A673 (cell line): ENCODE results near the gene TNFSF10. TPM values are rescaled to one million over a fixed set of nuclear protein-coding genes. Genes with fewer than 3 reads are reported as not detected.

Source experiments
- BruUV-seq: library from RNA; stranded (reverse); fragments of 400-500 nt; replicated peaks from 2 replicates; lab custom pipeline; 2021; lab: Mats Ljungman, UMichigan
- CTCF ChIA-PET: fragments of 300-600 bp; sonication (Branson Sonifier 250); formaldehyde crosslinking; loops from one replicate; lab custom pipeline; 2022; ENCODE audit warnings: antibody characterized with exemption; lab: Charles Lee
- POLR2A ChIA-PET: fragments of 300-600 bp; sonication (Branson Sonifier 250); formaldehyde crosslinking; loops from one replicate; lab custom pipeline; 2022; ENCODE audit warnings: antibody characterized with exemption; ENCODE audit not compliant: low non-redundant PET; lab: Charles Lee
- DNase-seq: peaks from one replicate; pipeline ENCODE4 v3.0.0-alpha.2; 2015; ENCODE audit warnings: low spot score
- H3K27ac ChIP-seq: fragments of 200-600 bp; sonication (generic); 2 replicates; pipeline ENCODE4 v1.5.1; 2016; ENCODE audit warnings: mixed run types, low read depth, mild to moderate bottlenecking, mixed read lengths, antibody characterized with exemption, low read length; ENCODE audit not compliant: poor library complexity, severe bottlenecking
- H3K27me3 ChIP-seq: fragments of 200-600 bp; sonication (generic); replicated peaks from 2 replicates; pipeline ENCODE4 v1.6.1; 2017; ENCODE audit warnings: mixed run types, low read depth, mild to moderate bottlenecking, mixed read lengths, antibody characterized with exemption, low read length; ENCODE audit not compliant: insufficient read depth, poor library complexity
- H3K36me3 ChIP-seq: fragments of 200-600 bp; sonication (generic); 2 replicates; pipeline ENCODE4 v1.6.1; 2016; ENCODE audit warnings: mixed run types, mild to moderate bottlenecking, mixed read lengths, antibody characterized with exemption, low read length; ENCODE audit not compliant: insufficient read depth, poor library complexity, severe bottlenecking
- H3K4me1 ChIP-seq: fragments of 200-600 bp; sonication (generic); 2 replicates; pipeline ENCODE4 v1.6.1; 2017; ENCODE audit warnings: mixed run types, mild to moderate bottlenecking, mixed read lengths, antibody characterized with exemption, low read length; ENCODE audit not compliant: insufficient read depth, poor library complexity, severe bottlenecking
- H3K4me3 ChIP-seq: fragments of 200-600 bp; sonication (generic); 2 replicates; pipeline ENCODE4 v1.5.1; 2016; ENCODE audit warnings: low read depth, mixed run types, mild to moderate bottlenecking, mixed read lengths, low read length; ENCODE audit not compliant: poor library complexity, severe bottlenecking
- H3K9me3 ChIP-seq: fragments of 200-600 bp; sonication (generic); 2 replicates; pipeline ENCODE4 v1.6.1; 2016; ENCODE audit warnings: mixed run types, low read depth, mild to moderate bottlenecking, mixed read lengths, antibody characterized with exemption, low read length; ENCODE audit not compliant: poor library complexity, severe bottlenecking
- EZH2 ChIP-seq: fragments of 200-600 bp; sonication (generic); IDR thresholded peaks from 2 replicates; pipeline ENCODE4 v1.6.1; 2017; ENCODE audit warnings: borderline replicate concordance, low read depth, mild to moderate bottlenecking, mixed read lengths, antibody characterized with exemption, low read length; ENCODE audit not compliant: poor library complexity, severe bottlenecking
- intact Hi-C: fragments of 100-400 bp; cut with micrococcal nuclease; formaldehyde crosslinking; loops from one replicate; pipeline ENCODE4 v1.10.0; 2022; ENCODE audit not compliant: unreplicated experiment
- total RNA-seq: library from RNA; stranded (reverse); gene quantifications from 2 replicates; pipeline ENCODE4 v1.2.3, GENCODE V29; 2021
- TF ChIP-seq, protein P1 (sequence below): fragments of 300-800, 200-600 bp; sonication (generic); conservative IDR thresholded peaks from 2 replicates; pipeline ENCODE4 v1.5.1; 2017; ENCODE audit warnings: low read depth, mild to moderate bottlenecking, antibody characterized with exemption, low read length, moderate library complexity, mixed read lengths

TNFSF10 gene
- total RNA-seq, 1 experiment from 2014 or later = not detected

DNA sequence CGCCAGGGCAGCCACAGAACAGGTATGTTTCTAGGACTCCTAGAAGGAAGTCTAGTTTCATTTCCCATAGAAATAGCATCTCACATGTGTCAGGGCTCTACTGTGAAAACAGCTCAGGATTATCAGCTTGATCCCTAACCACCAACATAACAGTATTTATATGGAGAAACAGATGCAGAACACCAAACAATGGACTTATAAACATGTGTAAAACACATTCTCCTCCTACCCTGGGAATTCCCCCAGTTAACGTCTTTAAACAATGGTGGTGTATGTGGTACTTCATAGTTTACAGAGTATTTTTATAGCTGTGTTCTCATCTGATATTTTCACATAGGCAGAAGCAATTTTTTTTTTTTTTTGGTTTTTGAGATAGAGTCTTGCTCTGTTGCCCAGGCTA lies 9.7 kb downstream of the TNFSF10 start:
- intact Hi-C loops = no loop called here
- BruUV-seq = no TSS peak
- Histone ChIP-seq H3K9me3 (no peaks in the 10 kb centered on the region), H3K27me3 (no peaks in the 10 kb centered on the region), H3K4me3 (no peak overlapping the region), H3K36me3 (no peaks in the 10 kb centered on the region), H3K27ac (no peak overlapping the region), H3K4me1 (no peaks in the 10 kb centered on the region)
- TF ChIP-seq, protein P1, sequence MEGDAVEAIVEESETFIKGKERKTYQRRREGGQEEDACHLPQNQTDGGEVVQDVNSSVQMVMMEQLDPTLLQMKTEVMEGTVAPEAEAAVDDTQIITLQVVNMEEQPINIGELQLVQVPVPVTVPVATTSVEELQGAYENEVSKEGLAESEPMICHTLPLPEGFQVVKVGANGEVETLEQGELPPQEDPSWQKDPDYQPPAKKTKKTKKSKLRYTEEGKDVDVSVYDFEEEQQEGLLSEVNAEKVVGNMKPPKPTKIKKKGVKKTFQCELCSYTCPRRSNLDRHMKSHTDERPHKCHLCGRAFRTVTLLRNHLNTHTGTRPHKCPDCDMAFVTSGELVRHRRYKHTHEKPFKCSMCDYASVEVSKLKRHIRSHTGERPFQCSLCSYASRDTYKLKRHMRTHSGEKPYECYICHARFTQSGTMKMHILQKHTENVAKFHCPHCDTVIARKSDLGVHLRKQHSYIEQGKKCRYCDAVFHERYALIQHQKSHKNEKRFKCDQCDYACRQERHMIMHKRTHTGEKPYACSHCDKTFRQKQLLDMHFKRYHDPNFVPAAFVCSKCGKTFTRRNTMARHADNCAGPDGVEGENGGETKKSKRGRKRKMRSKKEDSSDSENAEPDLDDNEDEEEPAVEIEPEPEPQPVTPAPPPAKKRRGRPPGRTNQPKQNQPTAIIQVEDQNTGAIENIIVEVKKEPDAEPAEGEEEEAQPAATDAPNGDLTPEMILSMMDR = no peak
- TF ChIP-seq EZH2 = no peak
- DNase-seq = no peak
- ChIA-PET POLR2A (no interaction called here), CTCF (no interaction called here)

DNA sequence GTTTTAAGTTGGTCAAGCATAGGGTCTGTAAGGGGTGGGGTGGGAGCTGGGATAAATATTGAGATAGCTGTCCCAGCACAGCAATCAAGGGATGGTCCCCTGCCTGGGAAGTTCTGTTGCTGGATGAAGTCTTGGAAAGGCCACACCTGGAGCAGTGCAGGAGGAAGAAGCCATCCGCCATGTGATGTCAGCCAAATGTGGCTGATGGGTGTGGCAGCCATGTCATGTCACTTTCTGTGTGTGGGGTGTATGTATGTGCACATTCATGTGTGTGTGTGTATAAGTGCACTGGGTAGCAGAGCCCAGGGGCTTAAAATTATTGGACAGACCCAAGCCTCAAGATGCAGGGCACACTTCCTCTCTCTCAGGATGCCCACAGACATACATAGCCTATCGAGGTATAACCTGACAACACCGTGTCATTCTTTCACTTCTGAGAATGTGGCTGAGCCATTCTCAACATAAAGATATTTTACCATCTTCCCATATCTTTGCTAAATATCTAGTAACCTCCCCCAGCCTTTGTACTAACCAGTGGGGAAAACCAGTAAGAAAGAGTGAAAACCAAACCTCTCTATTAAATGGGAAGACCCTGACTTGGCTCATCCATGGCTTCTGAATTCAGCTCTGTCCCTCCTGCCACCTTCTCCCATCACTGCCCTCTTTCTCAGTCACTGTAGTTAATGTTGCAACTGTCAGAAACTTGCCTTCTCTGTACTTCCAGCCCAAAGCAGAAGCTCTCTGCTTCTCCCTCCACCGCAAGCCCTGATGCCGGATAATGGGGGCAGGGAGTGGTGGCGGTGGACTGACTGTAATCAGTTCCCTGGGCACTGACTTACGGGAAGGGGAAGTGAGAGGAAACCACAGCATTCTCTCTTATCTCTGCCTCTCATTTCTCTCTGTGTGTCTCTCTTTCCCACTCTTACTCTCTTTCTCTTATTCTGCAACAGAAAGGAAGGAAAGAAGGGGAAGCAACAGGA lies 11.2 kb downstream of the TNFSF10 start:
- BruUV-seq = no TSS peak
- POLR2A ChIA-PET = no interaction called here
- DNase-seq = no peak
- Histone ChIP-seq H3K27me3 (no peaks in the 10 kb centered on the region), H3K36me3 (no peaks in the 10 kb centered on the region), H3K9me3 (no peaks in the 10 kb centered on the region), H3K4me3 (no peak overlapping the region), H3K27ac (no peak overlapping the region), H3K4me1 (no peaks in the 10 kb centered on the region)
- TF ChIP-seq, protein P1 = no peak
- TF ChIP-seq EZH2 = no peak
- intact Hi-C loops = no loop called here
- CTCF ChIA-PET = no interaction called here

DNA sequence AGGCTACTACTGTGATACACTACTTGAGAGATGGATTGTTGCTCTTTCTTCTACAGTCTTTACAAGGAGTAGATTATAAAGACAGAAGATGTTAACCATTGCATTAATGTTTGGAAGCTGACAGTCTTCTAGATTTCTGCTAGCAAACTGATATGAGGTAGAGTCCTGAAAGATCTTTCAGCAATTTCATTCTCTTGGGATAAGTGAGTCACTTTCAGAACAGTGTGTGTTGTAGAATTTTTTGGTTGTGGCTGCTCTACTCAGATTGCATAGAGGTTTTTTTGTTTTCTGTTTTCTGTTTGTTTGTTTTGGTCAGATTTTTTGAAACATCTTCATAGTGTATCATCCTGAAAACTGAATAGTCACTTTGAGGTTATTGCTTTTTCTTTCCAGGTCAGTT lies 17.1 kb downstream of the TNFSF10 start:
- ChIA-PET CTCF (no interaction called here), POLR2A (no interaction called here)
- BruUV-seq = no TSS peak
- Histone ChIP-seq H3K27ac (no peak overlapping the region), H3K4me1 (no peaks in the 10 kb centered on the region), H3K27me3 (no peaks in the 10 kb centered on the region), H3K36me3 (no peaks in the 10 kb centered on the region), H3K9me3 (no peaks in the 10 kb centered on the region), H3K4me3 (no peak overlapping the region)
- intact Hi-C loops = no loop called here
- no peak for DNase-seq
- TF ChIP-seq, protein P1 = no peak
- TF ChIP-seq EZH2 = no peak
